Karpas-422 (cell line): ENCODE results near the gene CCDC85B. TPM values are rescaled to one million over a fixed set of nuclear protein-coding genes. Genes with fewer than 3 reads are reported as not detected.
A peak's percentile ranks its signal among the peaks of the same experiment; 100 is the strongest.

Source experiments
- DNase-seq: peaks from one replicate; pipeline ENCODE4 v3.0.0-alpha.2; 2015
- H2AFZ ChIP-seq: fragments of 200-600 bp; sonication (generic); 2 replicates; pipeline ENCODE4 v1.6.1; 2014; ENCODE audit warnings: antibody characterized with exemption, low read length, mixed read lengths
- H3K27ac ChIP-seq: fragments of 200-600 bp; sonication (generic); 2 replicates; pipeline ENCODE4 v1.5.1; 2014; ENCODE audit warnings: mild to moderate bottlenecking, low read length, moderate library complexity
- H3K27me3 ChIP-seq: fragments of 200-600 bp; sonication (generic); 2 replicates; pipeline ENCODE4 v1.6.1; 2014; ENCODE audit warnings: low read length, mixed read lengths
- H3K36me3 ChIP-seq: fragments of 200-600 bp; sonication (generic); 2 replicates; pipeline ENCODE4 v1.6.1; 2014; ENCODE audit warnings: low read length, mixed read lengths; ENCODE audit not compliant: insufficient read depth
- H3K4me1 ChIP-seq: fragments of 200-600 bp; sonication (generic); 2 replicates; pipeline ENCODE4 v1.6.1; 2014; ENCODE audit warnings: mild to moderate bottlenecking, low read length, mixed read lengths
- H3K4me2 ChIP-seq: fragments of 200-600 bp; sonication (generic); 2 replicates; pipeline ENCODE4 v1.6.1; 2014; ENCODE audit warnings: low read length, low read depth, mild to moderate bottlenecking; ENCODE audit not compliant: poor library complexity, severe bottlenecking
- H3K4me3 ChIP-seq: fragments of 200-600 bp; sonication (generic); 2 replicates; pipeline ENCODE4 v1.5.1; 2014; ENCODE audit warnings: mild to moderate bottlenecking, antibody characterized with exemption, low read length, mixed read lengths
- H3K79me2 ChIP-seq: fragments of 200-600 bp; sonication (generic); 2 replicates; pipeline ENCODE4 v1.6.1; 2014; ENCODE audit warnings: mild to moderate bottlenecking, low read length, mixed read lengths
- H3K9ac ChIP-seq: fragments of 200-600 bp; sonication (generic); 2 replicates; pipeline ENCODE4 v1.6.0; 2014; ENCODE audit warnings: low read length
- H3K9me2 ChIP-seq: fragments of 200-600 bp; sonication (generic), shearing (Covaris generic); replicated peaks from 2 replicates; pipeline ENCODE4 v1.6.0; 2014; ENCODE audit warnings: mild to moderate bottlenecking, low read length, moderate library complexity; ENCODE audit not compliant: insufficient read depth
- H3K9me3 ChIP-seq: fragments of 300-700, 200-600 bp; sonication (generic); 2 replicates; pipeline ENCODE4 v1.6.1; 2014; ENCODE audit warnings: low read length, mixed read lengths
- H4K20me1 ChIP-seq: fragments of 200-600 bp; sonication (generic); 2 replicates; pipeline ENCODE4 v1.6.1; 2014; ENCODE audit warnings: mild to moderate bottlenecking, antibody characterized with exemption, low read length, low read depth; ENCODE audit not compliant: insufficient read depth
- total RNA-seq: library from RNA; depleted of rRNA; stranded (reverse); fragments of >200 nt; shearing (Covaris generic); gene quantifications from 2 replicates; pipeline ENCODE4 v1.2.3, GENCODE V29; 2014; ENCODE audit warnings: low replicate concordance

CCDC85B gene
- total RNA-seq, 1 experiment from 2014 or later: 21.3 TPM

DNA sequence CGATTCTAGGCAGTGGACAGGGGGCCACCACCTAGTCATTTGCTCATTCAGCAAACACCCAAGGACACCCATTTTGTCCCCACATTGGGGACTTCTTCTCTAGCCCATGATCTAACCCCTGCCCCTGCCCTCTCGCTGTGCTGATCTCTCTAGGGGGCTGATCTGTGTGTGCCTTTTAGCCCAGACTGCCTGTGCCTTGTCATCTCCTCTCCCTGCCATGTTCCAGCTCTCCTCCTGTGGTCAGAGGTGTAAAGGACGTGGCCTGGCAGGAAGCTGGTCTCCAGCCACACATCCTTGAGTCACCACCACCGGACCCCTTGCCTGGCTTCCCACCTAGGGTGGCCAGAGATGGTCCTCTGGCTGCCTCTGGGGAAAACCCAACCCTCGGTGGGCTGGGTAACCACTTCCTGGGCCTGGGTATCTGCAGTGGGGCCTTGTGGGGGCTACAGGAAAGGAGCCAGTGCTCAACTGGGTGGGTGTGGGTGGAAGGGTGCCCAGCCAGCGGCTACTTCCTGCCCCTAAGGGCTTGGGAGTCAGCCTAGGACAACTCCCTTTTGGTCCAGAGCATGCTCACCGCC is 9.5 kb upstream of the CCDC85B start:
- no peaks in the 10 kb centered on the region for H3K27me3 ChIP-seq
- peaks cover 14% of the 10 kb centered on the region for H3K4me1 ChIP-seq
- no peaks in the 10 kb centered on the region for H3K9me2 ChIP-seq
- DNase-seq: no peak
- peaks cover 19% of the 10 kb centered on the region for H3K36me3 ChIP-seq
- no peak overlapping the region for H3K4me2 ChIP-seq
- no peak overlapping the region for H2AFZ ChIP-seq
- no peaks in the 10 kb centered on the region for H3K79me2 ChIP-seq
- H3K9me3 ChIP-seq: no peaks in the 10 kb centered on the region
- H3K4me3 ChIP-seq: no peak overlapping the region
- no peak overlapping the region for H3K27ac ChIP-seq
- H3K9ac ChIP-seq: no peak overlapping the region
- H4K20me1 ChIP-seq: no peaks in the 10 kb centered on the region; the same call in 1 of the 2 replicates

DNA sequence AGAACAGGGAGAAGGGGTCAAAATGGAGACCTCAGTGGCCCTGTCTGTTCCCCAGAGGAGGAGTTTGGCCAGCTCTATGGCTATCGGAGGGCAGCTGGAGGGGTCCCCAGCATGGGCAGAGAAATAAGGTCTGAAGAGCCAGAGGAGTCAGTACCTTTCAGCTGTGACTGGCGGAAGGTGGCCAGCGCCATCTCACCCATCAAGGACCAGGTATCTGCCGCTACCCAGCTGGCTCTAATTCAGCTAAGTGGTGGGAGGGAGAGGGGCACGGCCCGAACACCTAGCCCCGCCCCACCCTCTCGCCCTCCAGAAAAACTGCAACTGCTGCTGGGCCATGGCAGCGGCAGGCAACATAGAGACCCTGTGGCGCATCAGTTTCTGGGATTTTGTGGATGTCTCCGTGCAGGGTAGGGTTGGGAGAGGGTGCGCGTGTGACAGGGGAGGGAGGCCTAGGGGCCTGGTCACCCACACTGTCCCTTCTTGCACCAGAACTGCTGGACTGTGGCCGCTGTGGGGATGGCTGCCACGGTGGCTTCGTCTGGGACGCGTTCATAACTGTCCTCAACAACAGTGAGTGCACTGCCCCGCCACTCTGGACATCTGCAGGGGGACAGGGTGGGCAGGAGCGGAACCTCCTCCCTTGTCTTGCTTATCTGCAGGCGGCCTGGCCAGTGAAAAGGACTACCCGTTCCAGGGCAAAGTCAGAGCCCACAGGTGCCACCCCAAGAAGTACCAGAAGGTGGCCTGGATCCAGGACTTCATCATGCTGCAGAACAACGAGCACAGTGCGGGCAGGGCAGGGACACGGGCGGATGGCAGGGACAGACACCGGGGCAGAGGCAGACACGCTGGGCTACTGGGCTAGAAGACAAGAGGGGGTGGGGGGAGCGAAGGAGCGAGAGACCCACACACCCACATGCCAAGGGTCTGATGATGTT is 8.1 kb upstream of the CCDC85B start:
- Histone ChIP-seq H2AFZ (no peak overlapping the region), H3K4me3 (no peak overlapping the region), H3K27ac (no peak overlapping the region), H3K9me2 (no peaks in the 10 kb centered on the region), H3K9ac (no peak overlapping the region), H3K4me1 (peaks cover 27% of the 10 kb centered on the region), H3K79me2 (peaks cover 13% of the 10 kb centered on the region), H4K20me1 (no peaks in the 10 kb centered on the region; the same call in 1 of the 2 replicates), H3K9me3 (no peaks in the 10 kb centered on the region), H3K36me3 (peaks cover 25% of the 10 kb centered on the region), H3K27me3 (no peaks in the 10 kb centered on the region), H3K4me2 (no peak overlapping the region)
- DNase-seq: no peak

DNA sequence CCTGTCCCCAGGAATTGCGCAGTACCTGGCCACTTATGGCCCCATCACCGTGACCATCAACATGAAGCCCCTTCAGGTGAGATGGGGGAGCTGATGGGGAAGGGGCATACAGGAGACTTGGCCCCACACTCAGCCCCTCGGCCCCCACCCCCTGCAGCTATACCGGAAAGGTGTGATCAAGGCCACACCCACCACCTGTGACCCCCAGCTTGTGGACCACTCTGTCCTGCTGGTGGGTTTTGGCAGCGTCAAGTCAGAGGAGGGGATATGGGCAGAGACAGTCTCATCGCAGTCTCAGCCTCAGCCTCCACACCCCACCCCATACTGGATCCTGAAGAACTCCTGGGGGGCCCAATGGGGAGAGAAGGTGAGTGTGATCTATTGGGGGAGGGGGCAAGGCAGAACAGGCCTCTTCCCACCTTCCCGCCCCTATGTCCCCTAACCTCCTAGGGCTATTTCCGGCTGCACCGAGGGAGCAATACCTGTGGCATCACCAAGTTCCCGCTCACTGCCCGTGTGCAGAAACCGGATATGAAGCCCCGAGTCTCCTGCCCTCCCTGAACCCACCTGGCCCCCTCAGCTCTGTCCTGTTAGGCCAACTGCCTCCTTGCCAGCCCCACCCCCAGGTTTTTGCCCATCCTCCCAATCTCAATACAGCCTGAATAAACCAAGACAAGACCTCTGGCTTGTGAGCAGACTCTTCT is 7.3 kb upstream of the CCDC85B start:
- no peak overlapping the region for H2AFZ ChIP-seq
- peaks cover 29% of the 10 kb centered on the region for H3K4me1 ChIP-seq

GRCh38 chr11:65883786-65884715 is 6.4 kb upstream of the CCDC85B start:
- DNase-seq: no peak
- H3K4me2 ChIP-seq: no peak overlapping the region
- H3K9me2 ChIP-seq: no peaks in the 10 kb centered on the region
- H3K36me3 ChIP-seq: peaks cover 25% of the 10 kb centered on the region
- peaks cover 35% of the 10 kb centered on the region for H3K4me1 ChIP-seq
- H3K27ac ChIP-seq: no peak overlapping the region
- H3K4me3 ChIP-seq: no peak overlapping the region
- H4K20me1 ChIP-seq: no peaks in the 10 kb centered on the region; the same call in 1 of the 2 replicates
- peaks cover 22% of the 10 kb centered on the region for H3K79me2 ChIP-seq
- no peaks in the 10 kb centered on the region for H3K9me3 ChIP-seq
- H3K27me3 ChIP-seq: no peaks in the 10 kb centered on the region
- H2AFZ ChIP-seq: no peak overlapping the region
- H3K9ac ChIP-seq: no peak overlapping the region

More for the DNA sequence above, 7.3 kb upstream of the CCDC85B start:
- H3K27me3 ChIP-seq: no peaks in the 10 kb centered on the region
- no peak overlapping the region for H3K27ac ChIP-seq
- no peak overlapping the region for H3K4me3 ChIP-seq
- peaks cover 21% of the 10 kb centered on the region for H3K79me2 ChIP-seq
- DNase-seq: no peak
- H3K9me2 ChIP-seq: no peaks in the 10 kb centered on the region
- H3K9ac ChIP-seq: no peak overlapping the region
- no peak overlapping the region for H3K4me2 ChIP-seq
- no peaks in the 10 kb centered on the region; the same call in 1 of the 2 replicates for H4K20me1 ChIP-seq
- no peaks in the 10 kb centered on the region for H3K9me3 ChIP-seq
- H3K36me3 ChIP-seq: peaks cover 25% of the 10 kb centered on the region

DNA sequence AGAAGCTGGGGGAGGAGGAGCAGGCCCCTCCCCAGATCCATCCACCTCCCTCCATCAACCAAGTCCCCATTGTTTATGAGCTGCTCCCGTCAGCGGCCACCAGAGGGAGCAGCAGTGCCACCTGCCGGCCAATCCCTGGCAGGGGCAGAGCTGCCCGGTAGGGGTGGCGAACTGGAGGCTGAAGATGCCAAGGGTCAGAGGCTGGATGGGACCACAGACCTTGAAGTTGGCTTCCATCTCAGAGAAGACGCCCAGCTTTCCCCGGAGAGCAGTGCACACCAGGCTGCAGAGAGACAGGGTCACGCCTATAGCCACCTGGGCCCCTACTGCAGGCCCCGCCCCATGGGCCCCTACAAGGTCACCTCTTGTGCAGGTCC is 5.8 kb upstream of the CCDC85B start:
- Histone ChIP-seq H3K9me2 (no peaks in the 10 kb centered on the region), H3K4me2 (no peak overlapping the region), H3K9ac (no peak overlapping the region; the same call in 1 of the 2 replicates), H3K4me3 (no peak overlapping the region), H3K4me1 (peaks cover 41% of the 10 kb centered on the region), H3K36me3 (peaks cover 25% of the 10 kb centered on the region), H2AFZ (no peak overlapping the region), H3K79me2 (peaks cover 22% of the 10 kb centered on the region), H3K27ac (no peak overlapping the region), H4K20me1 (no peaks in the 10 kb centered on the region; the same call in 1 of the 2 replicates), H3K27me3 (no peaks in the 10 kb centered on the region), H3K9me3 (no peaks in the 10 kb centered on the region)
- peak; percentile 92 for DNase-seq

DNA sequence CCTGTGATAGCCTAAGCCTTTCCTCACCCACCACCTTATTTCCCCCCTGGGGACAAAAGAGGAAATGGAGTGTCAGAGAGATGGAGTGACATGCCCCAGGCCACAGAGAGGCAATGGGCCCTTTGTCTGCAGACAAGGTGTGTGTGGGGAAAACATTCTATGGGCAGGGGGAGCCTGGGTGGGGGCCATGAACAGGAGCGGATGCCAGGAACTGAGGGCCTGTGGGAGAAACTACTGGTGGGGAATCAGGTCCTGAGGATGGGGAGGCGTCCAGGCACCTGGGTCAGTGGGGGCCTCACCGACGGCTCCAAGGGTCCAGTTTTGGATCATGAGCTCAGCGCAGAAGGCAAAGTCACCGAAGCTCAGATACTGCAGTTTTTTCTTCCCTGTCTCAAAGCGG is 5.2 kb upstream of the CCDC85B start:
- H4K20me1 ChIP-seq: no peaks in the 10 kb centered on the region; the same call in 1 of the 2 replicates
- no peak overlapping the region for H2AFZ ChIP-seq
- no peaks in the 10 kb centered on the region for H3K27me3 ChIP-seq
- no peak overlapping the region for H3K27ac ChIP-seq
- H3K4me1 ChIP-seq: peaks cover 47% of the 10 kb centered on the region
- no peak overlapping the region for H3K4me3 ChIP-seq
- H3K79me2 ChIP-seq: peaks cover 22% of the 10 kb centered on the region
- no peak overlapping the region for H3K4me2 ChIP-seq
- no peak overlapping the region; the same call in 1 of the 2 replicates for H3K9ac ChIP-seq
- peak; percentile 54 for DNase-seq
- H3K9me3 ChIP-seq: no peaks in the 10 kb centered on the region
- no peaks in the 10 kb centered on the region for H3K9me2 ChIP-seq
- peaks cover 25% of the 10 kb centered on the region for H3K36me3 ChIP-seq

DNA sequence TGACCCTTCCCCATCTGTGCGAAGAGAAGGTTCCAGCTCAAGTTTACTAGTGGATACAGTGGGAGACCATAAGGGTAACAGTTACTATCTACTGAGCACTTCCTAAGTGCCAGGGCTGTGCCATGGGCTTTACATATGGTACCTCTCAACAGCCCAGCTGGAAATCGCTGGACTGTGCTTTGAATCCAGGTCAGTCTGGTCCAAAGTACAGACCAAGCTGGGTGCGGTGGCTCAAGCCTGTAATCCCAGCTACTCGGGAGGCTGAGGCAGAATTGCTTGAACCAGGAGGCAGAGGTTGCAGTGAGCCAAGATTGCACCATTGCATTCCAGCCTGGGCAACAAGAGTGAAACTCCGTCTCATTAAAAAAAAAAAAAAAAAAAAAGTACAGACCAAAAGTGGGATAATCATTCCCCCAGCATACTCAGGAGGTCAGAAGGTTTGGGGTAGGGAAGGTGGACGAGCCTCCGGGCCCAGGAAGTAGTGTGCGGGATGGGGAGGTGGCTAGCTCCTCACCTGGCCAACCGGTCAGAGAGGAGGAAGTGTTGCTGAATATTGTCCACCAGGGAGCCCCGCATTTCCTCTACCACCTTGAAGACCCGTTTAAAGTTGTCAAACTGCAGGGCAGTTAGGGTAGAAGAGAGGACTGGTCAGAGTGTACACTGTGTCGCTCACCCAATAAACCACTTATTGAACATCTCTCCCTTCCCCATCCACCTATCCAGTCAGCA is 4.5 kb upstream of the CCDC85B start:
- H3K27me3 ChIP-seq: no peaks in the 10 kb centered on the region
- H3K4me1 ChIP-seq: peaks cover 48% of the 10 kb centered on the region
- H3K36me3 ChIP-seq: peaks cover 25% of the 10 kb centered on the region
- H4K20me1 ChIP-seq: no peaks in the 10 kb centered on the region; the same call in 1 of the 2 replicates
- H3K27ac ChIP-seq: no peak overlapping the region
- H3K9ac ChIP-seq: no peak overlapping the region; the same call in 1 of the 2 replicates
- no peak overlapping the region for H3K4me3 ChIP-seq
- no peak for DNase-seq
- no peaks in the 10 kb centered on the region for H3K9me3 ChIP-seq
- H3K9me2 ChIP-seq: no peaks in the 10 kb centered on the region
- peaks cover 24% of the 10 kb centered on the region for H3K79me2 ChIP-seq
- peak overlapping the region; percentile 100 for H3K4me2 ChIP-seq
- no peak overlapping the region for H2AFZ ChIP-seq
